Activated CD4-positive, CD25-positive, alpha-beta regulatory T cell treated with anti-CD3 and anti-CD28 coated beads, Interleukin-2, amount 50 U/mL, for 24 hours (primary cell): ENCODE data around the gene ACAP2.

ENCODE experiments used
- ATAC-seq, 2 donors: fragments of 150-1000 bp; cut with Tn5 transposase; one replicate each; pipeline ENCODE4 v1.10.0; 2021; ENCODE audit warnings: mild to moderate bottlenecking in 1 of 2, moderate library complexity in 1 of 2

Gene ACAP2

DNA sequence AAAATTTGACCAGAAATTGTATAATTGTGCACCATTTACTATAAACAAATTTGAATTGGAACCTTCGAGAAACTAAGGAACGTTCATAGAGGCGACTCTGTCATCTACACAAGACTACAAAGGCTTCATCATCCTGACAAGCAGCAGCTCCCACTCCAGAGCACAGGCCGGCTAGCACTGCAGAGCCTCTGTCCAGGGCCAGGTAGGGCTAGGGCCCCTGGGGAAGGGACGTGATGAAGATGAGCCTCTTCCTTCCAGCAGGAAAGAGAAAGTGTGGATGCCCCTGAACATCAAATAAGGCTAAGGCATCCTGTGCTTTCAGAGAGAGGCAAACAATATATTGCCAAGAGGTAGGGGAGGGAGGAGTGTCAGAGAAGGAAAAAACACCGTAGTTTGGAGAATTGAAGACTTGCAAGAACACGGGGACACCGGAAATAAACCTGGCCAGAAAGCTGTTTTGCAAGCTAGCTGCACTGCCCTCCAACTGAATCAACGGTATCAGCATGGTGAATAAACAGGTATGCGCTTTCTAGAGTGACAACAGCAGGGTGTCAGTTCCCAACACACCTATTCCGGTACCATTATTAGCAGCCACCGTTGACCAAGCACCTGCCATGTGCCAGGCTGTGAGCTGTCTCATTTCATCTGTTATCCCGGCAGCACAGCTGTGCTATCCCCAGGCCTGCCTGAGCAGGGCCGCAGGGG, 184.2 kb downstream of the ACAP2 start:
- ATAC-seq = no peak

- no peak for ATAC-seq
Measured at GRCh38 chr3:195257454-195258448, 185.1 kb downstream of the ACAP2 start.

DNA sequence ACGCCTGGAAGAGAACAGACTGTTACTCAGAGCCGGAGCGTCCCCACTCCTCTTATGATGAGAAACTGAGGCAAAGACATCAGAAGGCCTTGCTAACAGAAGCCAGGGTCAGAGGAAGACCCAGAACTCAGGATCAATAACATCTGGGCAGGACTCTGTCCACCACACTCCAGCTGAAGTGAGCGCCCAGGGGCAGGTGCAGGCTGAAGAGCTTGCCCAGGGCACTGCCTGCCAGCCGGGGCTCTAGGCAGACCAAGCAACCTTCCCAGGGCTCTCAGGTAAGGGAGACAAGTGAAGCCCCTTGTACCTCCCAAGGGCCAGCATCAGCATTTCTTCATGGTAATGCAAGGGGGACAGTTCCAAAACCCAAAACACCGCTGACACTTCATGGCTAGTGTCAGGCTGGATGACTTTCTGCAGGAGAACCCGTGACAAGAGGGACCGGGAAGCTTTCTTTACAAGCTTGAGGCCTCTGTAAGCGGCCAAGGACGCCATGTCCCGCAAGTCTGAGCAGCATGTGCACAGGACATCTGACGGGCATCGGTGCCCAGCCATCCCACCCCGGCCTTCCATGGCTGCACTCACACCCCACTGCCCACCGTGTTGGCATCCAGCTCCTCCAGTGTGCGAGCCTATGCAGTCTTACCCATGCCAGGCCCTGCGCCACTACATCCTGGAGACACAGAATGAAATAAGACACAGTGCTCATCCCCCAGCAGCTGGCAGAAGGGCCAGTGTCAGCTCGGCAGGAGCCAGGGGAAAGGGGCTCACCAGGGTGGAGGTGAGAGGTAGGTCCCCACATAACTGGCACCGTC, 186.0 kb downstream of the ACAP2 start:
- ATAC-seq = no peak

- ATAC-seq = no peak
Measured at GRCh38 chr3:195255571-195256501, 187.0 kb downstream of the ACAP2 start.

- ATAC-seq = no peak
Measured at GRCh38 chr3:195255176-195255500, 187.7 kb downstream of the ACAP2 start.

DNA sequence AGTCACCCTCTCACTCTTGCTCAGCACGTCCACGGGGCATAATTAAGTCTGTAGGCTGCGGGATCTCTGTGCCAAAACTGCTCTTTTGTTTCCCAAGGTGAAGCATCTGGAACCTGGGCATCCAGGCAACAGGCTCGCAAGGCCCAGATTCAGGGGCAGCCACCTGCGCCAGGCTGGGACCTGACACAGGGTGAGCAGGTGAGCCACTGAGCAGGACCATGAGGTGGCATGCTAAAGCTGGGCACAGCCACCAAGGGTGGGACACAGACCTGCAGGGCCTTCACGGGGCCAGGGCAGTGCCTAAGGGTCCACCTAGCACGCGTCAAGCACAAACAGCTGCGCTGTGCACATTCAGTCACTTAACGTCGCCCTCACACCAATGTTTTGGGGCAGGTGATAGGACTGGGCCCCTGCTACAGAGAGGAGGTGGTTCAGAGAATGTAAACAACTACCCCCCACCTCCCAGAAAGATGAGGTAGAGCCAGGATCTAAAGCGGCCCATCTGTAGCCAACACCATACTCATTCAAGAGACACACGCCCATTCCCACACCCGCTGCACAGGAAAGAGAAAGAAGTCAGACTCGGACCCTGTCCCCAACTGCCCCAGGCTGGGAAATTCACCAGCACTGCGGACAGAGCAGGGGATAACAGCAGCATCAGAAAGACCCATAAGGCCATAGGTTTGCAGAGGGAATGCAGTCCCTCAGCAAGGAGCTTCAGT, 188.2 kb downstream of the ACAP2 start:
- no peak for ATAC-seq

DNA sequence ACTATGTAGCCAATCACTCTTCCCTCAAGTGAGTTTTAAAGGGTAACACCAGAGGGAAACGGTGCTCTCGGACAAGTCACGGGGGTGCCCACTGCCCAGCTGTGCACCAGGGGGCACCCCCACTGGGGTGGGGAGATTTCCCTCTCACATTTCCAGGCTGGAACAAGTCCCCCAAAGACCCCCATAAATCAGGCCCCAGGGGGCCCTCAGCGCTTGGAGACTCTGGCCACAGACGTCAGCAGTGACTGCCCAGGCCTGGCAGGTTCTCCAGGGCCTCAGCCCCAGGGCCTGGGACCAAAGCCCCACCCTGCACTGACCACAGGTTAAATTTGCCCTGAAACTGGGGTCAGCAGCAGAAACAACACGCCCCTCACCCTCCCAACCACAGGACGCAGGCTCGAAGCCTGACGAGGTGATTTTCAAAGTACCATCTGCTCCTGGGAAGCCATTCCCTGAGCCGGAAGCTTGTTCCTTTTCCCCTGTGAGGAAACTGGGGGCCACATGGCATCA, 188.8 kb downstream of the ACAP2 start:
- ATAC-seq = no peak

GRCh38 chr3:195251336-195252065, 191.3 kb downstream of the ACAP2 start:
- ATAC-seq = peak; percentile 48 to 57

DNA sequence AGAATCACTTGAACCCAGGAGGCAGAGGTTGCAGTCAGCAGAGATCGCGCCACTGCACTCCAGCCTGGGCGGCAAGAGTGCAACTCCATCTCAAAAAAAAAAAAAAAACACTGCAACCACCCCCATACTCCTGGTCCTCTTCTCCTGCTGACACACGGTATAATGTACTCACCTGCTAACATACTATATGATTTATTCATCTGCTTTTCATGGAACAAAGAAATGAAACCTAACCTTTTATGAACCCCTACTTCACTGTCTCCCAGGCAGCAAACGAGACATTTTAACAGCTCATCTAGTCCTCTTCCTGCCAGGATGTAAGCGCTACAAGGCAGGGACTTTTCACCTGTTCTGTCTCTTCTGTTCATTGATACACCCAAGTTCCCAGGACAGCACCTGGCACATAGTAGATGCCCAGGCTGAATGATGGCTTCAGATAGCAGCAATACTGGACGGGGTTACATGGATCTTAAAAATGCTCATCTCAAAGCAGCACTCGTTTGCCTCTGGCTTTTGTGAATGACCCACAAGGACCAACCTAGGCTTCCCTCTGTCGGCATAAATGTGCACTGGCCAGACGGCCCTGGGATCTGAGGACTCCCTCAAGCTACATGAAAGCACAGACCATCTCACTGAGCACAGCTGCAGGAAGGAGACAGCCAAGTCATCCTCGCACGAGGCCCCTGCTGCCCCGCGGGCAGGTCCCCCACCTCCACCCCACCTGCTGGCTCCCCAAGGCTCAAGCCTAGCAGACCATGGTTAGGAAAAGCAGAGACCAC, 192.2 kb downstream of the ACAP2 start:
- ATAC-seq = peak; percentile 16 to 23

- no peak for ATAC-seq
Measured at GRCh38 chr3:195249858-195250464, 192.9 kb downstream of the ACAP2 start.

GRCh38 chr3:195249057-195249770, 193.6 kb downstream of the ACAP2 start:
- ATAC-seq = no peak

- ATAC-seq = no peak
Measured at GRCh38 chr3:195248281-195248680, 194.5 kb downstream of the ACAP2 start.

DNA sequence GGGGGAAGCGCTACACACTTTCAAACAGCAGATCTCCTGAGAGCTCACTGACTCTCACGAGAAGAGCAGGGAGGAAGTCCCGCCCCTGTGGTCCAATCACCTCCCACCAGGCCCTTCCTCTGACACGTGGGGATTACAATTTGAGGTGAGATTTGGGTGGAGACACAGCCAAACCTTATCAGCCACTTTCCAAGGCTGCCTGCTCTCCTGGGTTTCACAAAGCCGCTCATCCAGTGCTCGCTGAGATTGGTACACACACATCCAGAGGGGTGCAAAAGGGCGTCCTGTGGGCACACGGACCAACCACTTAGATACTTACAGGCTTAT, 195.0 kb downstream of the ACAP2 start:
- ATAC-seq = no peak

GRCh38 chr3:195247086-195247862, 195.5 kb downstream of the ACAP2 start:
- no peak for ATAC-seq

DNA sequence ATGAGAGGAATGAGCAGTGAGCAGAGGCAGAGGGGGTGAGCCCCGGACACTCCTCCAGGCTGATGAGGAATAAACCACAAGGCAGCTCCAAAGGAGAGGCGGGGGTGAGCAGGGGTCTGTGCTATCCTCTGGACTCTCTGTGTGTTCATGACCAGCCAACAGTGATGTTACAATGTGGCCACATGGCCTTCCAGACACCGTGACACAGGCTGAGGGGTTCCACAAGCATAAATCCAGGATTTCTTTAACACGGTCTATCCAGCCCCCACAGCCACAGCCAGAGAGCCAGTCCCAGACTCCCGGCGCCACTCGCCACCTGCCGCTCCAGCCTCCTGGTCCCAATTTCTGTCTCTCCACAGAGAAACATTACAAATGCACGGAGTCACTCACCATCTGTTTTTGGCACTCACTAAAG, 196.2 kb downstream of the ACAP2 start:
- ATAC-seq = no peak

DNA sequence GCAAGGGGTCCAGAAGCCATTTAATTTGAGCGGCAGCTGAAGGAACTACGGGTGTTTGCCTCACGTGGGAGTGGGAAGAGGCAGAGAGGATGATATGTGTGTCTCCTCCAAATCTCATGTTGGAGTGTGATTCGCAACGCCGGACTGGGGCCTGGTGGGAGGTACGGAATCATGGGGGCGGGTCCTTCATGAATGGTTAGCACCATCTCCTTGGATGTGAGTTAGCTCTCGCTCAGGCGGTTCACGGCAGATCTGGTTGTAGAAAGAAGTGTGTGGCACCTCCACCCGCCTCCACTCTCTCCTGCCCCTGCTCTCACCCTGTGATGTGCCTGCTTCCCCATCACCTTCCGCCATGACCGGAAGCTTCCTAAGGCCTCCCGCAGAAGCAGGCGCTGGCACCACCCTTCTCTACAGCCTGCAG, 197.3 kb downstream of the ACAP2 start:
- no peak for ATAC-seq

- no peak for ATAC-seq
Measured at GRCh38 chr3:195241592-195242355, 201.0 kb downstream of the ACAP2 start.
